Measurements from ENCODE around the gene B3GALT6. TPM values are rescaled to one million over a fixed set of nuclear protein-coding genes. Genes with fewer than 3 reads are reported as not detected.
"Not testable (repeated sequence)": the region's sequence is repeated elsewhere in the genome, so short reads cannot be mapped to it uniquely, and the experiment has no call there.

Gene B3GALT6
- 10 to 100 TPM; 15.2 to 18.8 (median 18.4) TPM for polyA plus RNA-seq (ENCODE audit: insufficient read length in 3 of 3)

DNA sequence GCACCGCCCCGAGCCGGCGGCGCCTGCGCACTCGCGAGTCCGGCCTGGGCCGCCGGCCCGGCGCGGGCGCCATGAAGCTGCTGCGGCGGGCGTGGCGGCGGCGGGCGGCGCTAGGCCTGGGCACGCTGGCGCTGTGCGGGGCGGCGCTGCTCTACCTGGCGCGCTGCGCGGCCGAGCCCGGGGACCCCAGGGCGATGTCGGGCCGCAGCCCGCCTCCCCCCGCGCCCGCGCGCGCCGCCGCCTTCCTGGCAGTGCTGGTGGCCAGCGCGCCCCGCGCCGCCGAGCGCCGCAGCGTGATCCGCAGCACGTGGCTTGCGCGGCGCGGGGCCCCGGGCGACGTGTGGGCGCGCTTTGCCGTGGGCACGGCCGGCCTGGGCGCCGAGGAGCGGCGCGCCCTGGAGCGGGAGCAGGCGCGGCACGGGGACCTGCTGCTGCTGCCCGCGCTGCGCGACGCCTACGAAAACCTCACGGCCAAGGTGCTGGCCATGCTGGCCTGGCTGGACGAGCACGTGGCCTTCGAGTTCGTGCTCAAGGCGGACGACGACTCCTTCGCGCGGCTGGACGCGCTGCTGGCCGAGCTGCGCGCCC lies at the start of gene B3GALT6:
TSS of gene B3GALT6 (plus strand) at position 30 of the 588 bp plus-strand sequence. CDS start at position 72, 42 bp downstream.
- DNase-seq (ENCODE audit: low read depth in 3 of 3, low spot score in 2 of 3): no peak

- DNase-seq (ENCODE audit: low read depth in 3 of 3, low spot score in 2 of 3): no peak
Measured at GRCh38 chr1:1182491-1183220, 49.4 kb upstream of the B3GALT6 start.

DNA sequence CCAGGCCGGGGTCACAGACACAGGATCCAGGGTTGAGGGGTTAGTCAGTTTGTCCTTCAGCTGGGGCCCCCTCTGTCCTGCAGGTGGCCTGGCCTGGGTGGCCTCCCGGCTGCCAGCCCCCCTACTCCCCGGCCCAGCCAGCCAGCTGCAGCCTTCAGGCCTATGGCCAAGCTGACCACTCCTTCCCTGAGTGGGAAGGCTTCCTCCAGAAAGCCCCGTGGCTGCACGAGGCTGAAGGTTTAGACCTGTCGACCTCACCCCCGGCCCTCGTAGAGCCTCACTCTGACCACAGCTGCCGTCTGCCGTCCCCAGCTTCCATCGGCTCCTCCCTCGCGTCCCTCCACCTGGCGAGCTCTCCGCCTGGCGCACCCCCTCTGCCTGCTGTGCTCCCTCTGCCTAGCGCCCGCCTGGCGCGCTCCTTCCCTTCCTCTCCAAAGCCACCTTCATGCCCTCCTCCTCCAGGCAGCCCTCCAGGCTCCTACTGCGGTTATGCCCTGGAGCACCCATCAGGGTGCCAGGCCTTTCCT lies 48.8 kb upstream of the B3GALT6 start:
- DNase-seq (ENCODE audit: low read depth in 3 of 3, low spot score in 2 of 3): no peak

DNA sequence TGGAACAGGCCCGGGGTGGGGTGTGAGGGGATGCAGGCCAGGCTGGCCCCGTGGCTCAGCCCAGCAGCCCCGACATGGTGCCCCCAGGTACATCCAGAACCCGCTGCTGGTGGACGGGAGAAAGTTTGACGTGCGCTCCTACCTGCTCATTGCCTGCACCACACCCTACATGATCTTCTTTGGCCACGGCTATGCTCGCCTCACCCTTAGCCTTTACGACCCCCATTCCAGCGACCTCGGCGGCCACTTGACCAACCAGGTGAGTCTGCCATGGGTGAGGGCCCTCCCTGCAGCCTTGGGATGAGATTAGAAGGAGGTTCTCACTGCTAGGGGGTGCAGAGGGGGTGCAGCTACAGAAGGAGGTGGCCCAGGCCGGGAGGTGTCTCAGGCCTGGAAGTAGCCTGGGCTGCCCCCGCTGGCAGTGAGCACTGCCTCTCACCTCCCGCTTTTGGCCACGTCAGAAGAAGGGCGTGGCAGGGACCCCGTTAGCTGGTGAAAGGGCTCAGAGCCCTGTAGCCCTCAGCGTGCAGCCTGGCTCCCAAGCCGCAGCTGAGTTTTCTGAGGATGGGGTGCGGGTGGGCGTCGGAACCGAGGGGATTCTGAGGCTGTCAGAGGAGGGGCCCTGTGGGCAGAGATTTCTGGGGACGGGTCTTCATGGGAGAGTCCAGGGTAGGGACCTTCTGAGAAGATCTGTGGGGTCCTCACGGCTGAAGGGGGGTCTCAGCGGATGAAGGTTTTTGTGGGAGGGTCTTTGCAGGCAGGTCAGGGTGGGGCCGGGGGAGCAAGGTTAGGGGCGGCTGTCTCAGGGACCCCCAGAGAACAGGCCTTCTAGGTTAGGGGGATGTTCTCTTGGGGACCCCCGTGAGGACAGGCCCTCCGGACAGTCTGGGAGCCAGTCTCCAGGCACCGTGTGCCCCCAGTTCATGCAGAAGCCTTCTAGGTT lies 47.9 kb upstream of the B3GALT6 start:
- no peak for DNase-seq (ENCODE audit: low read depth in 3 of 3, low spot score in 2 of 3)

- no peak for DNase-seq (ENCODE audit: low read depth in 3 of 3, low spot score in 2 of 3)
Measured at GRCh38 chr1:1185101-1185765, 46.8 kb upstream of the B3GALT6 start.

- DNase-seq (ENCODE audit: low read depth in 3 of 3, low spot score in 2 of 3): no peak
Measured at GRCh38 chr1:1187938-1188337, 44.1 kb upstream of the B3GALT6 start.

DNA sequence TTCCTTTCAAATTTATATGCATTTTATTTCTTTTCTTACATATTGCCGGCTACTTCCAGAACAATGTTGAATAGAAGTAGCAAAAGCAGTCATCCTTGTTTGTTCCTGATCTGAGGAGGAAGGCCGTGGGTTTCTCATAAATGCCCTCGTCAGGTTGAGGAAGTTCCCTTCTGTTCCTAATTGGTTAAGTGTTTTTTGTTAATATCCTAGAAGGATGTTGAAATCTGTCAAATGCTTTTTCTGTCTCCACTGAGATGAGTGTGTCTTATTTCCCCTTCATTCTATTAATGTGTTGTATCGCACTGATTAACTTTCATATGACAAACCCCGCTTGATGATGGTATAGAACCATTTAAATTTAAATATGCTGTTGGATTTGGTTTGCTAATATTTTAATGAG lies 42.9 kb upstream of the B3GALT6 start:
- no peak for DNase-seq (ENCODE audit: low read depth in 3 of 3, low spot score in 2 of 3)

GRCh38 chr1:1191734-1192133 lies 40.3 kb upstream of the B3GALT6 start:
- no peak for DNase-seq (ENCODE audit: low read depth in 3 of 3, low spot score in 2 of 3)

DNA sequence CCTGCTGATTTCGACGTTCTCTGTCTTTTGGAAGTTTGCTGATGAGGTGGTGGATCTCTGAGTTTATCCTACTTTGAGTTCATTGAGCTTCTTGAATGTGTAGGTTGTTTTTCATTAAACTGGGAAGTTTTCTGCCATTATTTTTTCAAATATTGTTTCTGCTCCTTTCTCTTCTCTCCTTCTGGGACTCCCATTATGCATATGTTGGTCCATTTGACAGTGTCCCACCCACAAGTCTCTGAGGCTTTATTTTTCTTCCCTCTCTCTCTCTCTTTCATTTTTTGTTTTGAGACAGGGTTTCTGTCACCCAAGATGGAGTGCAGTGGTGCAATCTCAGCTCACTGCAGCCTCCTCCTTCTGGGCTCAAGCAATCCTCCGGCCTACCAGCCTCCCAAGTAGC lies 37.3 kb upstream of the B3GALT6 start:
- no peak for DNase-seq (ENCODE audit: low read depth in 3 of 3, low spot score in 2 of 3)

GRCh38 chr1:1195726-1196125 lies 36.3 kb upstream of the B3GALT6 start:
- not testable (repeated sequence) for DNase-seq (ENCODE audit: low read depth in 3 of 3, low spot score in 2 of 3)

- no peak for DNase-seq (ENCODE audit: low read depth in 3 of 3, low spot score in 2 of 3)
Measured at GRCh38 chr1:1196431-1197187, 35.4 kb upstream of the B3GALT6 start.

- no peak for DNase-seq (ENCODE audit: low read depth in 3 of 3, low spot score in 2 of 3)
Measured at GRCh38 chr1:1197188-1197500, 34.9 kb upstream of the B3GALT6 start.

DNA sequence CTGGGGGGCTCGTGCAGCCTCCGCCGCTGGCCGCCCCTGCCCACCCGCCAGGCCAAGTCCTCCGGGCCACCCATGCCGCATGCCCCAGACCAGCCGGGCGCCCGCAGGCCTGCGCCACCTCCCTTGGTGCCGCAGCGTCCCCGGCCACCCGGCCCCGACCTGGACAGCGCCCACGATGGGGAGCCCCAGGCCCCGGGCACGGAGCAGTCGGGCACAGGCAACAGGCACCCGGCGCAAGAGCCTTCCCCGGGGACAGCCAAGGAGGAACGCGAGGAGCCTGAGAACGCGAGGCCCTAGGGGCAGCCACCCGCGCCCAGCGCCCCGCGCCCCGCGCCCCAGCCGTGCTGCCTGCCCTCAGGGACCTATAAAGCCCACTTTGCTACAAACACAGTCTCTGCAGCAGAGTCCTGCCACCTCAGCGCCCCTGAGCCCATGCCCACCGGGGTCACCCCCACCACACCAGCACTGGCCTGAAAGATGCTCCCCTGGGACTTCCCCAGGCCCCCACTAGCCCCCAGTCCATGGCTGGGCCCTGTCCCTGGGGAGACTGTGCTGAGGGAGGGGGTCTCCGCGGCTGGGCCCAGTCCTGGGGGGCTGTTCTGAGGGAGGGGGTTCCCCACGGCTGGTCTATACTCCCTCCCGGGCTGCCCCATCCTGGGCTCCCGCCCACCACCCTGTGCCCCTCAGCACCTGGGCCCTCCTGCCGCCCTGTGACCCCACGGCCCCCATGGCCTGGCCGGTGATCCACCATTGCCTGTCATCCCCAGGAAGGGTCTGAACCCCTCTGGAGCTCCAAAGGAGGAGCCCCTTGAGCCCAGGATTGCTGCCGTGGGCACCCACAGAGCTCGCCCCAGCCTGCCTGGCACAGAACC lies 34.2 kb upstream of the B3GALT6 start:
- no peak for DNase-seq (ENCODE audit: low read depth in 3 of 3, low spot score in 2 of 3)

DNA sequence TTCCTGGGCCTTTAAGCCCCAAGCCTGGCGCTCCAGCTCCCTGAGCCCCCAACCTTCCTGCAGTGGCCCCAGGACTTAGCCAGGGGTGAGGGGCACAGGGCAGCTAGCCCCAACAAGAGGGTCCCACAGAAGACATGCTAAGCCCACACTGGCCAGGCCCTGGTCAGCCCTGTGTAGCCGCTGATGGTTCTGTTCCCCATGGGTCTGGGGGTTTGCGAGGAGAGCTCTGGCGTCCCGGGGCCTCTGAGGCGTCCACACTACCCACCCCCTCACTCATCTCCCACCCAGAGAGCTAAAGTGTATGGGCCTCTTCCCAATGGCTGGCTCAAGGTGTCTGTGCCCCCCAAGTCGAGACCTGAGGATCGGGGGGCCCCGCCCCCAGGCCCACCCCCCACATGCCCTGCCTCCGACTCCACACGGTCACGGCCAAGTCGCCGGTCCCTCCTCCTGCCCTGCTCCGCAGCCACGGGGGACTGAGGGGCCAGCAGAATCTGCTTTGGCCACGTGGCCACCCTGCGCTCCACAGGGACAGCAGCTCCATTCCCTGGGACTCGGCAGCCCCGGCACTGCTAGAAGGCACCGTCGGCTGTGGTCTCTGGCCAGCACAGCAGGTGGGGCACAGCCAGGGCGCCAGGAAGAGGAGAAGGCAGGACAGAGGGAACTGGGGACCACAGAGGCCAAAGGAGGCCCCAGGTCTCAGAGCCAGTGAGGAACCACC lies 33.5 kb upstream of the B3GALT6 start:
- no peak for DNase-seq (ENCODE audit: low read depth in 3 of 3, low spot score in 2 of 3)

DNA sequence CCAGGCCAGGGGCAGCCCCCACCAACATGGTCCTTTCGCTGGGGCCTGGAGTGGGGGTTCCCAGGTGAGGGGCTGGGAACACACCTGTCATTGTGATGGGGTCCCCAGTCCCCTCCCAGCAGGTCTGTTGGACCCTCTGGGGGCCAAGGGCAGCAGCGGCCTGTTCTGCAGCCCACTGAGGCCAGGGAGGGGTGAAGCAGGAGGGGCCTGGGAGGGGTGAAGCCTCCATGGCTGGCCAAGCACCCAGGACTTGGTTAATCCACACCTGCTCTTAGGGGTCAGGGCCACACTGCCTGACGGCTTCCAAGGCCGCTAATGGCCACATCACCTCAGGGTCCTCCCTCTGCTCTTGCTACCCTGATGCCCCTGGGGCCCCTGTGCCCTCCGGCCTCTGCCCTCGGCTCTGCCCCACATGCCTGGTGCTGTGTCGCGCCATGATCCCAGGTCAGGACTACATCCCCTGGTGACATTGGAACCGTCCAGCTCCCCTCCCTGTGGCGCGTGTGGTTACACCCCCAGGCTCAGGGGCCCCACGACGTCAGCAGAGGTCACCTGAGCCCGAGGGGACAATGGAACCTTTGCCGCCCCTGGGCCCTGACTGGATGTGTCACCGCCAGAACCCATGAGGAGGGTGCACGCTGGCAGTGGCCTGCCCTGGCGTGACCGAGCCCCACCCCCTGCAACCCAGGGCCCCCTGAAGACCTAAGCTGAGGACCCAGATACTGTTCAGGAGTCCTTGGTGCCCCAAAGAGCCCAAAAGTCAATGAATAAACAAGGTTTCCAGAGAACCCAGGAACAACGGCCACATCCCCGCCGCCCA lies 32.7 kb upstream of the B3GALT6 start:
- DNase-seq (ENCODE audit: low read depth in 3 of 3, low spot score in 2 of 3): no peak

DNA sequence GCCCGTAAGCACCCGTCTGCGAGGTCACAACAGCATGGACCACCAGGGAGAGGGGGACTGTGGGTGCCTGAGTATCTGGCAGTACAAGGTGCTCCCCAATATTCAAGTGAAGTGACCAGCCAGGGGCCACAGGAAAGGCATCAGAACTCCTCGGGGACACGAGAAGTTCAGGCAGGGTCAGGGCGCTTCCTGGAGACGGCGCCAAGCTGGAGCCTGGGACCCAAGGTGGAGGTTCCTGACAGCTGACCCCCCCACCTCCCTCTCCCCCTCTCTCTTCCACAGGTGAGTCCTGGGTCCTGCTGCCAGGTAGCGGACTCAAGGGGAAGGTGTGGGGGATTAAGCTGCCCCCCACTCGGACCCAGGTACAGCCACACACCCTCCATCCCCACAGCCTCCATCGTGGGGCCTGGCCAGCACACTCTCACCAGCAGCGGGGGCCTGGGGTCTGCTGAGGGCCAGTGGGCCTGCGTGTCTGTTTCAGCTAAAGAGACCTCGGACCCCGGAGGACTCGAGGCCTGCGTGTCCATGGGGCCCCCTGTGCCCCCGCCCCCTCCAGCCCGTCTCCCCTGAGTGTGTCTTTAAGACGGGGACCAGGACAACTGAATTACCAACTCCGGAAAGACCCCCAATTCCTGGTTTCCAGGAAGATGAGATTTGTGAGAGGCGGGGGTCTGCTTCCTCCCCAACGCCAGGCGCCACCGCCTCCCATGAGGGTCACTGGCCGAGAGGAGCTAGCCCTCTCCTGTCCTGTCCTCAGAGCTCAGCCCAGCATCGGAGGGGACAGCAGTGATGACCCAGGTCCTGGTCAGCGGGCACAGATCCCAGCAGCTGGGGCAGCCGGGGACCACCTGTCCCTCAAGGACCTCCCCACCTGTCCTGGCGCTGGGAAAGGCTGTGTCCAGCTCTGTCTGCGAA lies 31.8 kb upstream of the B3GALT6 start:
- no peak for DNase-seq (ENCODE audit: low read depth in 3 of 3, low spot score in 2 of 3)
